ENCODE data around the gene SLC35A5.
A peak's percentile ranks its signal among the peaks of the same experiment; 100 is the strongest.

- peak; percentile 45 to 66 (median 47); a peak in 4 of 6 replicates for TF ChIP-seq CTCF (IDR thresholded peaks at IDR 0.05 in 2 of 3, conservative IDR thresholded peaks at IDR 0.05 in 1 of 3; ENCODE audit: insufficient read depth in 2 of 3, low read depth in 1 of 3, low read length in 3 of 3)
- TF ChIP-seq ILF3 (IDR thresholded peaks at IDR 0.05; ENCODE audit: borderline replicate concordance), result no peak
- no peak for TF ChIP-seq POLR2A (conservative IDR thresholded peaks at IDR 0.05)
- TF ChIP-seq SNAPC5 (CRISPR knock-in tag; IDR thresholded peaks at IDR 0.05), result no peak
- TF ChIP-seq TARDBP (IDR thresholded peaks at IDR 0.05), result no peak
- no peak for TF ChIP-seq TEAD2 (tag; IDR thresholded peaks at IDR 0.05)
- no peak for TF ChIP-seq NRF1 (conservative IDR thresholded peaks at IDR 0.05 in 1 of 2, IDR thresholded peaks at IDR 0.05 in 1 of 2)
- TF ChIP-seq BCLAF1 (IDR thresholded peaks at IDR 0.05; ENCODE audit: borderline replicate concordance in 1 of 2, control insufficient read depth in 1 of 2, low read depth in 2 of 2, low read length in 1 of 2), result no peak
- TF ChIP-seq TCF7L2 (IDR thresholded peaks at IDR 0.05; ENCODE audit: low read depth, low read length), result no peak
- no peak for TF ChIP-seq ETS1 (conservative IDR thresholded peaks at IDR 0.05; ENCODE audit: control insufficient read depth, low read depth, low read length)
Observed at GRCh38 chr3:112519424-112520001, 42.3 kb upstream of the SLC35A5 start.

All from K562 (cell line).